Activated CD4-positive, CD25-positive, alpha-beta regulatory T cell treated with anti-CD3 and anti-CD28 coated beads, Interleukin-2, amount 50 U/mL, for 16 hours (primary cell): ENCODE results near the gene MYO1D.
"Not testable (repeated sequence)": the region's sequence is repeated elsewhere in the genome, so short reads cannot be mapped to it uniquely, and the experiment has no call there.

Source experiments
- DNase-seq: peaks from one replicate; pipeline ENCODE4 v3.0.0-alpha.2; 2020; ENCODE audit warnings: low read depth, low spot score

The MYO1D gene

DNA sequence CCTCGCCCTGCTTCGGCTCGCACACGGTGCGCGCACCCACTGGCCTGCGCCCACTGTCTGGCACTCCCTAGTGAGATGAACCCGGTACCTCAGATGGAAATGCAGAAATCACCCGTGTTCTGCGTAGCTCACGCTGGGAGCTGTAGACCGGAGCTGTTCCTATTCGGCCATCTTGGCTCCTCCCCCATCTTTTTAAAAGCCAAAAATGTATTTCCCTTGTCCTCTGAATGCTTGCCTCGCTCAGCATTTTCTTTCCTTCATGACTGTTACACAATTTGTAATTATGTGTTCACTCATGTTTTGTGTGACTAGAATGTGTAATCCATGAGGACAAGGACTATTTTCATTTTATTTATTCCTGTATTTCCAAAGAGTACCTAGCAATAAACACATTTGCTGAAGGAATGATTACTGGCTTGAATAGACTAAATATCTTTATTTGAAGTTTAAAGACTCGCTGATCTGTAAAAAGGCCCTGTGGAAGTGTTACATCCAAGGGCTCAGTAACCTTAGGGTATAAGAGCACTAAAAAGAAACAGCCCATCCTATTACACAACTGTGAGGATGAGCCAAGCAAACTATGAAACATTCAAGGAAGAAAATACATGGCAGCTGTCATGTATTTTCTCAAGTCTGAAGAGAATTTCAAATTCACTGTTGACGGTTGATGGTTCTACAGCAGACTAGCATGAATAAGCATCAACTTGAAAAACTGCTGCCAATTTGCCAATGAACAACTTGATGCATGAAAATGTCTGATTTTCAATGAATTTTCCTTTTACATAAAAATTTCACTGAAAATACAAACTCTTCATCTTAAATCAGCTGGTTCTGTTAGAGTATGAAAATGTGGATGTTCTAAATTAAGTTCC is 192.6 kb downstream of the MYO1D start:
- no peak for DNase-seq

DNA sequence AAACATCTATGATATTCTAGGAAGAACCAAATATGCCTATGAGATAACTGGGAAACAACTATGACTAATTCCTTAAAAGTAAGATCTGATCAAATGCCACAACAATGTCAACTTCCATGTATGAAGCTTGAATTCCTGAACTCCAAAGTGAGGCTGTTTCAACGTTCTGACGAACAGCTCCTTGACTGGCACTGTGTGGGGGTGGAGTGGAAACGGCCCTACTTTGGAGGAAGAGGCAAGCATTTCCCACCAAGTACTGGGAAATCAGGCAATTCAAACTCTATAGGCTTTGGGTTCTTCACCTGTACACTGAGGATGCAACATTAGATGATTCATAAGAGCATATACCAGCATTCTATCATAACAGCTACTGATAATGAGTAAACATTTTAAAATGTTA is 203.0 kb downstream of the MYO1D start:
- no peak for DNase-seq

DNA sequence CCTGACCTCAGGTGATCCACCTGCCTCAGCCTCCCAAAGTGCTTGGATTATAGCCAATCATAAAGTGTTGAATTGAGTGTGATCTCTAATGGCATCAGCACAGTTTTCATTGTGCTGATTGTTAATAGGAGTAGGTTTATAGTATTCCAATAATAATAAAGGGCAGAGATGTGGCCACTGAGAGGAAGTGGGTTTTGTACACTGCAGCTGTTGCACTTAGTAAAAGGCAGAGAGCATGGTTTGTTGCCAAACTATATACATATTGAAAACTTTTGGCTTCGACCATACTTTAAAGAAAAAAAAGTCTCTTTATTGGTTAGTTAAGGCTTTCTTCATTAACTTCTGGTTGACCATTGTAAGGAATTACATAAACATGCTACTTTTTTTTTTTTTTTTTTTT is 204.2 kb downstream of the MYO1D start:
- DNase-seq = no peak

DNA sequence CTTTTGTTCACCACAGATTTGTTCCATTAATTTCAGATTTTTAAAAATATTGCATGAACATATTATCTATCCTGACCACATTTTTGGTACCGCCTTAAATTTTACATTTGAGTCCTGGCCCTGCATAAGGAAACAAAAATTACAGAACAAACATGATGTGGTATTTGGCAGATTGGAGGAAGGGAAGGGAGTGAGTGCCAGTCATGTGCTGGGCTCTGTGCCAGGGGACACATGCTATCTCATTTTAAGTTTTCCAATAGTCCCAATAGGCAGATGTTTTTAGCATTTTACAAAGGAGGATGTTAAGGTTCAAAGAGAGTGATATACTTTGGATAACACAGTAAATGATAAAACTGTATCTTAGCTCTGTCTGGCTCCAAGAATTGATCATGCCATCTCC is 205.0 kb downstream of the MYO1D start:
- DNase-seq = no peak

DNA sequence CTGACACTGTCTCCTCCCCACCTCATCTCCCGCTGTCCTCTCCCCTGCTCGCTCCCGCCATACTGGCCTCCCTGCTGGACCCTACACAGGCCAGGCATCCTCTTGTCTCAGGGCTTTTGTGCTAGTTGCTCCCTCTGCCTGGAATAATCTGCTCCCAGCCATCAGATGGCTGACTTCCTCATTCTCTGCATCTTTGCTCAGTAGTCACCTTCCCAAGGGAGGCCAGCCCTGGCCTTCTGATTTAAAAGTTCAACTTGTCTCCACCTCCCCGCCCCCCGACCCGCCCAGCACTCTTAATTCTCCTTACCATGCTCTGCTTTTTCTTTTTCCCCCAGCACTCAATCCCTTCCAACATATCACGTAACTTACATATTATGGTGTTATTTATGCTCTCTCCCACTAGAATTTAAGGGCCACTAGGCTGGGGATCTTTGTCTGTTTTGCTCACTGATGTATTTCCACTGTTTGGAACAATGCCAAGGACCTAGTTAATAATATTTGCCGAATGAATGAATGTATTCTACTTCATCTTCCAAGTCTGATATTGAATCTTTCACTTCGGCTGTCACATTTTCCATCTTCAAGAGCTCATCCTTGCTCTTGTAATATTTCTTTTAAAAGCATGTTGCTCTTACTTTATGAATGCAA is 211.9 kb downstream of the MYO1D start:
- no peak for DNase-seq

DNA sequence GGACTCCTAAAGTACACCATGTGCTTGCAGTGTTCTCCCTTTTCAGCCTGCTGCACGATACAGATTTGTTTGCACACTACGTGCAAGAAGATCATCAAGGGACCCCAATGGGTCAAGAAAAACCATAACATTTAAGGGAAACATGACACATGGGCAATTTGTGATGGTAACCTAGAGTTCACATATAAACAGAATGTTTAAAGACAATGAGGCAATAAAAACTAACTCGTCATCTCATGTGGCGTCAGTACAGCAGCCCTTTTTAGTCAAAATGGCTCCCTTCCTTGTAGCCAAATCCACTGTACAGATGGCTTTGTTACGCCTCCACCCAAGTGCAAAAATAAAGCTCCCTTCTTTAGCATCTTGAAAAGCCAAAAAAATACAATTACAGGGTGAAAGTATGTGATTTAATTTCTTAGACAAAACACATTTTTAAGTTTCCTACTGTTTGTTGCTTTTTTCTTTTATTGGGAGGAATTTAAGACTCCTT is 216.4 kb downstream of the MYO1D start:
- no peak for DNase-seq

DNA sequence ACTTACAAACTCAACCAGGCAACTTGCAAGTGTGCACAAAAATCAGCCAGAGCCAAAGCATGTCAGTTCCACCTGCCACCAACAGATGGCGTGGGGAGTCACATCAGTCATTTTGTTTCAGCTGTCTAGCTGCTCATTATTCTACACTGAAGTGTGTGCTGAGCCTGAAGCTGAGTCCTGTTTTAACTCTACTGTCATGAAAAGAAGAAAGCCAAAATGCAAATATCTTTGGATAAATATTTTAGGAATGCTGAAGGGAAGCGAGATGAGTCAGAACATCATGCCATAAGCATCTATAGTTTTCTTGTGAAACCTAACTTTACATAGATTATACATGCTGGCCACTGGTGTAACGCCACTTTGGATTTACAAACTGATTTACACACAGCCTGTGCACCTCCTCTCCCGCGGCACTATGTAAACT is 217.5 kb downstream of the MYO1D start:
- peak; percentile 17 for DNase-seq

DNA sequence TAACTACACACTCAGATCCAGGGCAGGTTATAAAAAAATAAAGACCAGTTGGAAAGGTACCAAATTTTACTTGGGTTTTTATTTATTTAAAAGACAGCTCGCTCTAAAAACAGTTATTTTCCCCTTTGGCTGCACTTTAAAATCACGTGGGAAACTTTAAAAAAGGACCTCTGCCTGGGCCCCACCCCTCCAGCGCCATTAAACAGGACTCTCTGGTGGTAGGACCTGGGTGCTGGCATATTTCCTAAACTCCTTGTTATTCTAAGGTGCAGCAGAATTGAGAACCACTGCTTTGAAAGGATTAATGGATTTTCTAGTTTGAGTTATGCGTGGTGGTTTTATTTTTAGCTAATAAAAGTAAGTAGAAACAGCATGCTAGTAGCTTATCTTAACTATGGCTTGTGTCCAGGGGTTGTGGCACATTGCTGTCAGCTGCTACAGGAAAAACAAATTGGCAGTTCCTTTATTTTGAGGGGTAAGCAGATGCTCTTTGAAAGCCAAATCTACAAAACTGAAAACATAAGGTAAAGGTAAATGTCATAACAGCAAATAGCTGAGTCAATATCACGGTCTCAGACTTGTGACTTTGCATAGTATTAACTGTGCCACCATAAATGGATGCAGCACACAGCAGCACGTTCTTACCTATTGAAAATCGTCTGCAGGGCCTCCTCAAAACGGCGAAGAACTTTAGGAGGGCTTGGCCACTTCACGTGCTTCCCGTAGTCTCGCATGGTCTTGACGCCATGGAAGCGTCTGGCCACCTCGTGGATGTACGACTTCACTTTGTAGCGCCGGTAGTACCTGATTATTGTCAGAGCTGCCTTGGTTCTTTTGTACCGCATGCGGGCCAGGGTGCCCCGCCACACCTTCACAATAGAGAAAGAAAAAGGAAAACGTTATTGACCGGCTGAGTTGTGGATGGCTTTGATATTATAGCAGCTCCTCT is 218.2 kb downstream of the MYO1D start:
- no peak for DNase-seq

DNA sequence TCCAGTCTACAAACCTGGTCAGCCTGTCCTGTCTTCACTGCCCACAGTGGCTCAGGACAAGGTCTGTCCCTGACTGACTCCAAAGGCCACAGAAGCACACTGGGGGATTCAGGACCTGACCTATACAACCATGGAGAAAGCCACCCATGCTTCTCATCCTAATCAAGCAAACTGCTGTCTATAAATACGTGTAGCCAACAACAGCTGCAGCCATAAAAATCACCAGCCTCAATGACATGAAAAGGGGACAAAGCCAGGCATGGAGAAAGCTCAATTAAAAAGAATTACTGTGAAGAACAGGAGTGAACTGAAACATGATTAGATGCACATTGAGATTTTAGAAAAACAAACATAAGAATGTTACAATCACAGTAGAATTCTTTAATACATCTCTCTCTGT is 220.0 kb downstream of the MYO1D start:
- DNase-seq = no peak

DNA sequence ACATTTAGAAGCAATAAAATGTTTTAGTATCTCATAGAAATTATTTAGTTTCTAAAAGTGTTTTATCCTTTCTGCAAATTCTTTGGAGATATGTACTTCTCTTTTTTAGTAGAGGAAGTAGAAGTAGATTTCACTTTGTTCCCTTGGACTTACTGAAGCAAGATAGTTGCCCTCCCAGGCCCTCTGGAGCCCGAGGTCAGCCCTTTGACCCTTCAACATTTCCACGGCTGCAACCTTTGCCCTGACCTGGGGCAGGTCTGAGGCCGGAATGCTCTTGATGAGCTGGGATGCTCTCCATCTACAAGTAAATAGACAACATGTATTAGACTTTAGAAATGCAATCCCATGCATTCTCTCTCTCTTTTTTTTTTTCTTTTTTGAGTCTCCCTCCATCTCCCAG is 222.6 kb downstream of the MYO1D start:
- DNase-seq = no peak

DNA sequence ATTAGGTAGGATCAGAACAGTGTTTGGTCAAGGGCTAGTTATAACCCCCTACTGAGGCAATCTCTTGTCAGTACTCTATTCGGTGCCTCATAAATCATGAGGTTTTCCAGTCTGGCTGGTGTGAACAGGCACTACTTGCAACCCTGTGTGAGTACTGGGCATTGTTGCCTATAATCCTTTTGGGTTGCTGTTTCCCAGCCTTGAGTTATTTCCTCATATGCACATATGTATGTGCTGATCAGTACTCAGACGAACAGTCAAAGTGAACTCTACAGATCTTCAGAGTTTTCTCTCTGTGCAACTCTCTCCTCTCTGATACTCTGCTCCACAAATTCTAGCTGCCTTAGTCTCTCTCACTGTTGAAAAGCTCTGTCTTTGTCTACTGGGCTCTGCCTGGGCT is 225.8 kb downstream of the MYO1D start:
- no peak for DNase-seq

DNA sequence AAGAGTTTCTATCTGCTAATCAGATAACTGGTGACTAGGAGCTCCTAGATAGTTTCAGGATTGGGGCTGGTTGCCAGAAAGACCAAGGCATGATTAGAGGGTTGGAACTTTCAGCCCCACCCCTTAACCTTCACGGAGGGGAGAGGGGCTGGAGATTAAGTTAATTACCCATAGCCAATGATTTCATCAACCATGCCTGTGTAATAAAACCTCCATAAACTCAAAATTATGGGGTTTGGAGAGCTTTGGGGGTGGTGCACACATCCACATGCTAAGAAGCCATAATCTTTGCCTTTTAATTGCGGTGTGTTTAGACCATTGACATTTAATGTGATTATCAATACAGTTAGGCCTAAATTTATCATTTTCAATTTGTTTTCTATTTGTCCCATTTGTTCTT is 228.5 kb downstream of the MYO1D start:
- no peak for DNase-seq

DNA sequence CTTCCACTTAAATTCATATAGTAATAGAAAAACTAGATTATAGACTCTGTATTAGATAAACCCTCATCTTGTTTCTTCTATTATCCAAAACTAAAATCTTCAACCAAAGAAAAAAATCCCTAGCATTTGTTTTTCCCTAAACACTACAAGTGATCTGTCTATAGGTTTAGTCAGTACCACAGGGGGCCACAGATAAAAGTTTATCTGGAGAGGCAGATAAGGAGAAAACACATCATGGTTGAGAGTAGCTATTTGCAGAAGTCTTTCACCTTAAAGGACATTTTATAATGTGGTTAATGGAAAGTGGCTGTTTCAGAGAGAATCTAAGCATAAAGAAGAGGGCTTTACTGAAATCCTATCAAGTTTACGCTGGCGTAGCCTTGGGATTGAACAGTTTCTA is 230.0 kb downstream of the MYO1D start:
- DNase-seq = no peak

DNA sequence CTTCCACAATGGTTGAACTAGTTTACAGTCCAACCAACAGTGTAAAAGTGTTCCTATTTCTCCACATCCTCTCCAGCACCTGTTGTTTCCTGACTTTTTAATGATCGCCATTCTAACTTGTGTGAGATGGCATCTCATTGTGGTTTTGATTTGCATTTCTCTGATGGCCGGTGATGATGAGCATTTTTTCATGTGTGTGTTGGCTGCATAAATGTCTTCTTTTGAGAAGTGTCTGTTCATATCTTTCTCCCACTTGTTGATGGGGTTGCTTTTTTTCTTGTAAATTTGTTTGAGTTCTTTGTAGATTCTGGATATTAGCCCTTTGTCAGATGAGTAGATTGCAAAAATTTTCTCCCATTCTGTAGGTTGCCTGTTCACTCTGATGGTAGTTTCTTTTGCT is 235.4 kb downstream of the MYO1D start:
- not testable (repeated sequence) for DNase-seq

DNA sequence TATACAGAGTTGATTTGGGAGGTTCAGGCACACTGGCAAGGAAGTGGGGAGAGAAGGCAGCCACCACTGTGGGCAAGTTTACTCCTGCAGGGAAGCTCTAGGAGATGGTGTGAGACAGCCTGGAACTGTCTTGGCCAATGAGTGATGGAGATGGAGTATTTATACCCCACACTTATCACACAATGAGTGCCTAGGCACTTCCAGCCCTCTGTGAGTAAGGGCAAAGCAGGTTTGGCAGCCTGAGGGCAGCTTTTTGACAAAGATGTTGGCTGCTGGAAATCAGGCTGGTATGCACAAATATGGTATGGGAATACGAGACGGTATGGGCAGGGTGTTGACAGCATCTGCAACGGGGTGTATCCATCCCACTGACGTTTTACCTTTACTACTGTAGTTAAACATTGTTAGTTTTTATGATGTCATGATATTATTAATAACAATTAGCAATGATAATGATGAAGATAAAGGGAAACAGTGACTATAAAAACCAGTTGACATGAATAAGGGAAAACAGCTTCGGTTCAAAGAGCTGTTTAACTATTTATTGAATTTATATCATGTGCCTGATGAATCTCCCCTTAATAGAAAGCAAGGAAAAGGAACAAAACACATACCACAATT is 240.2 kb downstream of the MYO1D start:
- DNase-seq = no peak

DNA sequence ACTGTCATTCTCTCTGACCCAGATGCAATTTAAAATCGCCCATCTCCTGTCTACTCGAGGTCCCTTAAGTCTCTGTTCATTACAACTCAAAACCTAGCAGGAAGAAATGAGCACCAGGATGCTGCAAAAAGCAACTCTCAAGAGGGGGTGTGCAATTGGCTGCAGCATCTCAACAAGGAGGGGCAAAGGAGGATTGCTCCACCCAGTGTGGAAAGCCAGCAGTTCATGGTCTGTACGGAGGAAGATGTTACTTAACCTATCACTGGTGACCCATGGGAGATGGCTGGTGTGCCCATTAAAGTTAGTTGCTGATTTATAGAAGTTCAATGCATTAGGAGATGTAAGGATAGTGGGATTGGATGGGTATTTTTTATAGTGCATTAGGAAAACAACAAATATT is 242.8 kb downstream of the MYO1D start:
- DNase-seq = no peak

DNA sequence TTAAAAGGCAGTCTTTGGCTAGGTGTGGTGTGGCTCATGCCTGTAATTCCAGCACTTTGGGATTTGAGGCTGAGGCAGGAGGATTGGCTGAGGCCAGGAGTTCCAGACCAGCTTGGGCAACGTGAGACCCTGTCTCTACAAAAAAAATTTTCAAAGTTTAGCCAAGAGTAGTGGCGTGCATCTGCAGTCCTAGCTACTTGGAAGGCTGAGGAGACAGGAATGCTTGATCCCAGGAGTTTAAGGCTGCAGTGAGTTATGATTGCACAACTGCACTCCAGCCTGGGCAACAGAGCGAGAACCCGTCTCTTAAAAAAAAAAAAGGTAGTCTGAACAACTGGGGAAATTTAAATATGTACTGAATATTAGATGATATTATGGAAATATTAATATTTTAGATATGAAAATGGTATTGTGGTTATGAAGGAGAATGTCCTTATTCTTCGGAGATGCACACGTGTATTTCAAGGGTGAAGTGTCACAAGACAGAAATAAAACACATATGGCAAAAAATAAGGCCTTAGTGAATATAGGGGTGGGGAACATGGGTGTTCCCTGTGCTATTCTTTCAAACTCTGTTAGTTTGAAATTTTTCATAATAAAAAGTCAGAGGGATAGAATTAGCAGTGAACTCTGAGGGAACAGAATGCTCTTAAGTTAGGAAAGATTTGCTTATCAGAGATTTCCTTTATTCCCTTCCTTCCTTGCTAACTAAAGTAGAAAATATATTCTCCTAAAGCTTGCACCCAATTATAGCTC is 245.4 kb downstream of the MYO1D start:
- DNase-seq = no peak

DNA sequence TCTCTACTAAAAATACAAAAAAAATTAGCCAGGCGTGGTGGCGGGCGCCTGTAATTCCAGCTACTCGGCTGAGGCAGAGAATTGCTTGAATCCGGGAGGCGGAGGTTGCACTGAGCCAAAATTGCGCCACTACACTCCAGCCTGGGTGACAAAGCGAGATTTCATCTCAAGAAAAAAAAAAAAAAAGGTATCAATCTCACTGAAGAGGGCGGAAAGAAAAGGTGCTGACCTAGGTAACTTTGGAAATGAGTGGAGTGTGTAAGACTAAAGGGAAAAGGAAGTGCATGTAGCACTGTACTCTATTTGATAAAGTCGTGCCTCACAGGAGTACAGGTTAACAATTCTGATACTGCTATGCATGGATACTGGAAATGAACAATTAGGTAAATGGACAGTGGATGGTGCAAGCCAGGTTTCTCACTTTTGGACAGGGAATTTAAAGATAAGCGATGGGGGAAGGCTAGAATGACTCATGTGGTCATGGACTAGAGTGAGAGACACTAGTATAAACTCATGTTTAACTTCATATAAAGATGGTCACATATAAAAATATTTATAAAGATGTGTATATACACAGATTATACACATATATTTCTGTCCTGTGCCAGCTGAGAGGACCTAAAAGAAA is 247.2 kb downstream of the MYO1D start:
- no peak for DNase-seq

DNA sequence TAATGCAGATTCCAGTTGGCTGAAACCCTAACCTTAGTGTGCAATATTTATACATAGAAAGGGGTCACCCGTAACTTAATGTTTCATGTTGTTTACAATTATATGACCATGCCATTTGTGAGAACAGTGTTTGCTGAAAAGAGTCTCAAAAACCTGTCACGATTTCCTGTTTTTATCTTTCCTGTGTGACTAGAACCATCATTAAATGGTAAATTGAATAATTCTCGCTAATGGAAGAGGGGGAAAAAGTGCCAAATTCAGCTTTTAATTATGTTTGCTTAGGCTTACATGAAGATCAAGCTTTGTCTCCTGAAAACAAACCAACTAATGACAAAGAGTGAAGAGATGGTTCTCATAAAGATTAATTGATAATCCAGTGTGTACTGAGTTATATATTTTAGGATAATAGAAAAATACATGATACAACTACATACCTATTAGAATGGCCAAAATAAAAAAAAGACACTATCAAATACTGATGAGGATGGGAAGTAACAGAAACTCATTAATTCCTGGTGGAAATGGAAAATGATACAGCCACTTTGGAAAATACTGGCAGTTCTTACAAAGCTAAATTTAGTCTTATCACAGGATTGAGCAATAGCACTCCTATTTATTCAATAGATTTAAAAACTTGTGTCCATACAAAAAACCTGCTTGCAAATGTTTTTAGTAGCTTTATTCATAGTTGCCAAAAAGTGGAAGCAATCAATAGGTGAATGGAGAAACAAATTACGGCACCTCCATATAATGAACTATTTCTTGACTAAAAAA is 248.5 kb downstream of the MYO1D start:
- DNase-seq = no peak
